NCI-H774 (cell line): ENCODE results near the gene ERVV-1.
"Not testable (repeated sequence)": the region's sequence is repeated elsewhere in the genome, so short reads cannot be mapped to it uniquely, and the experiment has no call there.

ENCODE experiments used
- DNase-seq: peaks from one replicate; lab custom pipeline; 2025; lab: John Stamatoyannopoulos, UW

The ERVV-1 gene

GRCh38 chr19:53013621-53014020 is at the start of gene ERVV-1:
Gene ERVV-1 (plus strand): TSS chr19:53013921. CDS start chr19:53014091, 170 bp downstream.
- DNase-seq, result no peak

GRCh38 chr19:52967772-52968171 is 45.9 kb upstream of the ERVV-1 start:
- no peak for DNase-seq

- no peak for DNase-seq
Observed at GRCh38 chr19:52981329-52981728, 32.4 kb upstream of the ERVV-1 start.

- not testable (repeated sequence) for DNase-seq
Observed at GRCh38 chr19:52983167-52983566, 30.6 kb upstream of the ERVV-1 start.

GRCh38 chr19:52987221-52987620 is 26.5 kb upstream of the ERVV-1 start:
- DNase-seq, result no peak

- no peak for DNase-seq
Observed at GRCh38 chr19:52988506-52988905, 25.2 kb upstream of the ERVV-1 start.

- DNase-seq, result no peak
Observed at GRCh38 chr19:52990759-52991418, 22.8 kb upstream of the ERVV-1 start.

GRCh38 chr19:52991484-52991883 is 22.2 kb upstream of the ERVV-1 start:
- no peak for DNase-seq

GRCh38 chr19:52992109-52993004 is 21.4 kb upstream of the ERVV-1 start:
- no peak for DNase-seq

- DNase-seq, result no peak
Observed at GRCh38 chr19:52993342-52994178, 20.2 kb upstream of the ERVV-1 start.

GRCh38 chr19:52995711-52996110 is 18.0 kb upstream of the ERVV-1 start:
- DNase-seq, result no peak

- DNase-seq, result no peak
Observed at GRCh38 chr19:52997975-52998374, 15.7 kb upstream of the ERVV-1 start.

- DNase-seq, result no peak
Observed at GRCh38 chr19:53002479-53002878, 11.2 kb upstream of the ERVV-1 start.

- DNase-seq, result no peak
Observed at GRCh38 chr19:53004242-53004641, 9.5 kb upstream of the ERVV-1 start.

- no peak for DNase-seq
Observed at GRCh38 chr19:53007200-53007599, 6.5 kb upstream of the ERVV-1 start.

GRCh38 chr19:53007606-53008005 is 6.1 kb upstream of the ERVV-1 start:
- DNase-seq, result no peak

- no peak for DNase-seq
Observed at GRCh38 chr19:53008061-53008778, 5.5 kb upstream of the ERVV-1 start.

GRCh38 chr19:53010494-53010893 is 3.2 kb upstream of the ERVV-1 start:
- DNase-seq, result no peak

GRCh38 chr19:53012006-53012405 is 1.7 kb upstream of the ERVV-1 start:
- DNase-seq, result no peak

GRCh38 chr19:53015159-53015558 is 1.4 kb downstream of the ERVV-1 start:
- no peak for DNase-seq

- DNase-seq, result no peak
Observed at GRCh38 chr19:53015730-53016129, 2.0 kb downstream of the ERVV-1 start.

- DNase-seq, result no peak
Observed at GRCh38 chr19:53019684-53020083, 6.0 kb downstream of the ERVV-1 start.
